VCaP (cell line): ENCODE data around the gene MDM2.

Experiments
- H3K27ac ChIP-seq: fragments of 450-650 bp; 2 replicates; pipeline ENCODE4 v1.5.1; 2017
- CTCF ChIP-seq: fragments of 450-650 bp; conservative IDR thresholded peaks from 2 replicates; pipeline ENCODE4 v1.5.1; 2017; ENCODE audit warnings: mild to moderate bottlenecking, moderate library complexity

The MDM2 gene

GRCh38 chr12:68888243-68888642 lies 80.3 kb downstream of the MDM2 start:
- no peak for TF ChIP-seq CTCF
- H3K27ac ChIP-seq: no peak overlapping the region

- TF ChIP-seq CTCF: no peak
- H3K27ac ChIP-seq: no peak overlapping the region
Observed at GRCh38 chr12:68890701-68891113, 82.7 kb downstream of the MDM2 start.

- no peak for TF ChIP-seq CTCF
- H3K27ac ChIP-seq: no peak overlapping the region
Observed at GRCh38 chr12:68891141-68891540, 83.2 kb downstream of the MDM2 start.

- no peak for TF ChIP-seq CTCF
- no peak overlapping the region for H3K27ac ChIP-seq
Observed at GRCh38 chr12:68893201-68893600, 85.2 kb downstream of the MDM2 start.

GRCh38 chr12:68893741-68894140 lies 85.8 kb downstream of the MDM2 start:
- H3K27ac ChIP-seq: no peak overlapping the region
- no peak for TF ChIP-seq CTCF

GRCh38 chr12:68894276-68894855 lies 86.4 kb downstream of the MDM2 start:
- no peak for TF ChIP-seq CTCF
- H3K27ac ChIP-seq: no peak overlapping the region

DNA sequence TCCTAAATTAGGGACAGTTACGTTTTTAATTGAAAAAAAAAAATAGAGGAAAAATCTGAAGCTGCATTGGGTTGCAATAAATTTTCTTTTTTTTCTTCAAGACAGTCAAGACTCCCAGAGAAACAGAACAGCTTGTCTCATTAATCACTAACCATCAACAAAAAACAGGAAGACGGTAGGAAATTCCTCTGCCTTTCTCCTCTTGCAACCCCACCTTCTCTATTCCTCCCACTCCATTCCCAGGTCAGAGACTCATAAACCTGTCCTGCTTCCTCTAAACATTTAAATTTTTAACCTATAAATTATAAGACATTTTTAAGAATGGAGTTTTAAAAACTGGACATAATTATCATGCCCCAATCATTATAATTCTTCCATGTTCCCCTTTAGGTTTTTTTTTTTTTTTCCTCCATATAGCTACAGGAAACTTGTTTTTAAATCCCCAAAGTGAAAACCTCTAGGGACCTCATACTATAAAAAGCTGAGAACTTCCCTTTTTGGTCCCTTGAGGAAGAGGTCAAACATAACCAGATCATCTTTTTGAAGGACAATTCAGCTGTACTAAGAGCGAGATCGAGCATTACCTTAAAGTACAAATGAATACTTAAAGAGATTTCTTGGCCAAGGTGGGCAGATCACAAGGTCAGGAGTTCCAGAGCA lies 89.0 kb downstream of the MDM2 start:
- TF ChIP-seq CTCF: no peak
- H3K27ac ChIP-seq: no peak overlapping the region
